ENCODE results near the gene NKD2.

The NKD2 gene

GRCh38 chr5:1064383-1065142 is 56.0 kb downstream of the NKD2 start:
- Histone ChIP-seq H4K20me1 (ENCODE audit: insufficient read depth, low read length) (no peaks in the 10 kb centered on the region), H3K9me3 (replicated peaks; ENCODE audit: insufficient read depth, low read length) (no peaks in the 10 kb centered on the region), H3K4me1 (ENCODE audit: low read length) (no peaks in the 10 kb centered on the region), H3K4me2 (ENCODE audit: low read depth, low read length) (no peak overlapping the region), H3K79me2 (ENCODE audit: low read length) (no peaks in the 10 kb centered on the region), H3K36me3 (replicated peaks; ENCODE audit: insufficient read depth, low read length) (no peaks in the 10 kb centered on the region), H3F3A (ENCODE audit: insufficient read depth, low read length) (no peaks in the 10 kb centered on the region), H3K4me3 (ENCODE audit: low read length) (no peak overlapping the region), H2AFZ (ENCODE audit: low read length) (no peak overlapping the region), H3K27ac (ENCODE audit: low read length) (no peak overlapping the region), H3K27me3 (replicated peaks; ENCODE audit: insufficient read depth, low read length) (no peaks in the 10 kb centered on the region), H3K9me2 (replicated peaks; ENCODE audit: insufficient read depth, low read length) (no peaks in the 10 kb centered on the region), H3K9ac (ENCODE audit: low read length) (no peak overlapping the region)
- TF ChIP-seq CTCF (IDR thresholded peaks at IDR 0.05; ENCODE audit: low read length) (no peak), EZH2phosphoT487 (IDR thresholded peaks at IDR 0.05; ENCODE audit: low read length) (no peak), EZH2 (optimal IDR thresholded peaks at IDR 0.05; ENCODE audit: low read depth, low read length) (no peak)
- DNase-seq: no peak

GRCh38 chr5:1065143-1065750 is 56.6 kb downstream of the NKD2 start:
- no peak overlapping the region for H3K27ac ChIP-seq (ENCODE audit: low read length)
- TF ChIP-seq EZH2phosphoT487 (IDR thresholded peaks at IDR 0.05; ENCODE audit: low read length) (no peak), CTCF (IDR thresholded peaks at IDR 0.05; ENCODE audit: low read length) (no peak), EZH2 (optimal IDR thresholded peaks at IDR 0.05; ENCODE audit: low read depth, low read length) (no peak)
- H3K9ac ChIP-seq (ENCODE audit: low read length): no peak overlapping the region
- DNase-seq: no peak
- no peaks in the 10 kb centered on the region for H3K79me2 ChIP-seq (ENCODE audit: low read length)
- H2AFZ ChIP-seq (ENCODE audit: low read length): no peak overlapping the region
- no peaks in the 10 kb centered on the region for H3K9me2 ChIP-seq (replicated peaks; ENCODE audit: insufficient read depth, low read length)
- no peak overlapping the region for H3K4me2 ChIP-seq (ENCODE audit: low read depth, low read length)
- H4K20me1 ChIP-seq (ENCODE audit: insufficient read depth, low read length): no peaks in the 10 kb centered on the region
- H3K9me3 ChIP-seq (replicated peaks; ENCODE audit: insufficient read depth, low read length): no peaks in the 10 kb centered on the region
- H3F3A ChIP-seq (ENCODE audit: insufficient read depth, low read length): no peaks in the 10 kb centered on the region
- no peaks in the 10 kb centered on the region for H3K27me3 ChIP-seq (replicated peaks; ENCODE audit: insufficient read depth, low read length)
- H3K4me1 ChIP-seq (ENCODE audit: low read length): no peaks in the 10 kb centered on the region
- H3K36me3 ChIP-seq (replicated peaks; ENCODE audit: insufficient read depth, low read length): no peaks in the 10 kb centered on the region
- no peak overlapping the region for H3K4me3 ChIP-seq (ENCODE audit: low read length)

- Histone ChIP-seq H3K27ac (ENCODE audit: low read length) (no peak overlapping the region), H3K9me2 (replicated peaks; ENCODE audit: insufficient read depth, low read length) (no peaks in the 10 kb centered on the region), H3K36me3 (replicated peaks; ENCODE audit: insufficient read depth, low read length) (no peaks in the 10 kb centered on the region), H3K4me3 (ENCODE audit: low read length) (no peak overlapping the region), H3K9ac (ENCODE audit: low read length) (no peak overlapping the region), H3K79me2 (ENCODE audit: low read length) (no peaks in the 10 kb centered on the region), H3F3A (ENCODE audit: insufficient read depth, low read length) (no peaks in the 10 kb centered on the region), H3K27me3 (replicated peaks; ENCODE audit: insufficient read depth, low read length) (no peaks in the 10 kb centered on the region), H2AFZ (ENCODE audit: low read length) (no peak overlapping the region), H3K9me3 (replicated peaks; ENCODE audit: insufficient read depth, low read length) (no peaks in the 10 kb centered on the region), H3K4me2 (ENCODE audit: low read depth, low read length) (no peak overlapping the region), H4K20me1 (ENCODE audit: insufficient read depth, low read length) (no peaks in the 10 kb centered on the region), H3K4me1 (ENCODE audit: low read length) (no peaks in the 10 kb centered on the region)
- TF ChIP-seq CTCF (IDR thresholded peaks at IDR 0.05; ENCODE audit: low read length) (no peak), EZH2phosphoT487 (IDR thresholded peaks at IDR 0.05; ENCODE audit: low read length) (no peak)
- no peak for DNase-seq
These were observed 57.5 kb downstream of the NKD2 start for GRCh38 chr5:1065891-1066650.

Data from MM.1S (cell line).